ENCODE measurements around the gene CCDC78.

Gene CCDC78

GRCh38 chr16:766820-767640 lies 40.8 kb upstream of the CCDC78 start:
- Histone ChIP-seq H3K9me3 (ENCODE audit: control insufficient read depth, insufficient read depth, low read depth, low read length) (no peaks in the 10 kb centered on the region), H3K27ac (ENCODE audit: low read depth, low read length) (no peak overlapping the region), H3K36me3 (ENCODE audit: control insufficient read depth, insufficient read depth, low read length) (no peaks in the 10 kb centered on the region), H3K4me1 (ENCODE audit: control insufficient read depth, insufficient read depth, low read length) (no peaks in the 10 kb centered on the region; the same call in 1 of the 2 replicates), H3K9ac (ENCODE audit: low read length) (no peak overlapping the region), H3K4me3 (ENCODE audit: low read depth, low read length) (no peak overlapping the region), H3K27me3 (ENCODE audit: control insufficient read depth, insufficient read depth, low read length) (no peaks in the 10 kb centered on the region)

GRCh38 chr16:766008-766819 lies 40.0 kb upstream of the CCDC78 start:
- no peaks in the 10 kb centered on the region for H3K9me3 ChIP-seq (ENCODE audit: control insufficient read depth, insufficient read depth, low read depth, low read length)
- H3K27me3 ChIP-seq (ENCODE audit: control insufficient read depth, insufficient read depth, low read length): no peaks in the 10 kb centered on the region
- H3K4me3 ChIP-seq (ENCODE audit: low read depth, low read length): no peak overlapping the region
- no peaks in the 10 kb centered on the region for H3K36me3 ChIP-seq (ENCODE audit: control insufficient read depth, insufficient read depth, low read length)
- no peak overlapping the region for H3K9ac ChIP-seq (ENCODE audit: low read length)
- H3K4me1 ChIP-seq (ENCODE audit: control insufficient read depth, insufficient read depth, low read length): no peaks in the 10 kb centered on the region; the same call in 1 of the 2 replicates
- H3K27ac ChIP-seq (ENCODE audit: low read depth, low read length): no peak overlapping the region

GRCh38 chr16:765488-765865 lies 39.2 kb upstream of the CCDC78 start:
- no peaks in the 10 kb centered on the region for H3K9me3 ChIP-seq (ENCODE audit: control insufficient read depth, insufficient read depth, low read depth, low read length)
- peaks cover 2% of the 10 kb centered on the region; the same call in 1 of the 2 replicates for H3K4me1 ChIP-seq (ENCODE audit: control insufficient read depth, insufficient read depth, low read length)

GRCh38 chr16:764848-765487 lies 38.7 kb upstream of the CCDC78 start:
- no peaks in the 10 kb centered on the region for H3K36me3 ChIP-seq (ENCODE audit: control insufficient read depth, insufficient read depth, low read length)
- H3K27me3 ChIP-seq (ENCODE audit: control insufficient read depth, insufficient read depth, low read length): no peaks in the 10 kb centered on the region
- no peak overlapping the region for H3K9ac ChIP-seq (ENCODE audit: low read length)
- no peaks in the 10 kb centered on the region for H3K9me3 ChIP-seq (ENCODE audit: control insufficient read depth, insufficient read depth, low read depth, low read length)
- H3K27ac ChIP-seq (ENCODE audit: low read depth, low read length): no peak overlapping the region
- no peak overlapping the region for H3K4me3 ChIP-seq (ENCODE audit: low read depth, low read length)
- H3K4me1 ChIP-seq (ENCODE audit: control insufficient read depth, insufficient read depth, low read length): peaks cover 3% of the 10 kb centered on the region; the same call in 1 of the 2 replicates

More at GRCh38 chr16:765488-765865, 39.2 kb upstream of the CCDC78 start:
- no peak overlapping the region for H3K4me3 ChIP-seq (ENCODE audit: low read depth, low read length)
- no peak overlapping the region for H3K9ac ChIP-seq (ENCODE audit: low read length)
- no peaks in the 10 kb centered on the region for H3K36me3 ChIP-seq (ENCODE audit: control insufficient read depth, insufficient read depth, low read length)
- no peaks in the 10 kb centered on the region for H3K27me3 ChIP-seq (ENCODE audit: control insufficient read depth, insufficient read depth, low read length)
- H3K27ac ChIP-seq (ENCODE audit: low read depth, low read length): no peak overlapping the region

- H3K27ac ChIP-seq (ENCODE audit: low read depth, low read length): no peak overlapping the region
- H3K27me3 ChIP-seq (ENCODE audit: control insufficient read depth, insufficient read depth, low read length): no peaks in the 10 kb centered on the region
- H3K4me1 ChIP-seq (ENCODE audit: control insufficient read depth, insufficient read depth, low read length): peaks cover 3% of the 10 kb centered on the region; the same call in 1 of the 2 replicates
- H3K9ac ChIP-seq (ENCODE audit: low read length): no peak overlapping the region
- no peak overlapping the region for H3K4me3 ChIP-seq (ENCODE audit: low read depth, low read length)
- H3K36me3 ChIP-seq (ENCODE audit: control insufficient read depth, insufficient read depth, low read length): no peaks in the 10 kb centered on the region
- H3K9me3 ChIP-seq (ENCODE audit: control insufficient read depth, insufficient read depth, low read depth, low read length): no peaks in the 10 kb centered on the region
Measured at GRCh38 chr16:764184-764750, 38.0 kb upstream of the CCDC78 start.

- Histone ChIP-seq H3K27ac (ENCODE audit: low read depth, low read length) (no peak overlapping the region), H3K27me3 (ENCODE audit: control insufficient read depth, insufficient read depth, low read length) (no peaks in the 10 kb centered on the region), H3K9ac (ENCODE audit: low read length) (no peak overlapping the region), H3K4me3 (ENCODE audit: low read depth, low read length) (no peak overlapping the region), H3K4me1 (ENCODE audit: control insufficient read depth, insufficient read depth, low read length) (0 out of 2 replicates have a peak, but pooled peaks cover 3% of the 10 kb centered on the region), H3K9me3 (ENCODE audit: control insufficient read depth, insufficient read depth, low read depth, low read length) (no peaks in the 10 kb centered on the region), H3K36me3 (ENCODE audit: control insufficient read depth, insufficient read depth, low read length) (no peaks in the 10 kb centered on the region)
Measured at GRCh38 chr16:763369-764183, 37.3 kb upstream of the CCDC78 start.

- no peak overlapping the region for H3K4me3 ChIP-seq (ENCODE audit: low read depth, low read length)
Measured at GRCh38 chr16:762595-763268, 36.5 kb upstream of the CCDC78 start.

GRCh38 chr16:761625-762513 lies 35.6 kb upstream of the CCDC78 start:
- no peak overlapping the region for H3K9ac ChIP-seq (ENCODE audit: low read length)
- 0 out of 2 replicates have a peak, but pooled peaks cover 3% of the 10 kb centered on the region for H3K4me1 ChIP-seq (ENCODE audit: control insufficient read depth, insufficient read depth, low read length)
- H3K4me3 ChIP-seq (ENCODE audit: low read depth, low read length): no peak overlapping the region
- H3K27me3 ChIP-seq (ENCODE audit: control insufficient read depth, insufficient read depth, low read length): no peaks in the 10 kb centered on the region
- H3K36me3 ChIP-seq (ENCODE audit: control insufficient read depth, insufficient read depth, low read length): no peaks in the 10 kb centered on the region
- H3K9me3 ChIP-seq (ENCODE audit: control insufficient read depth, insufficient read depth, low read depth, low read length): no peaks in the 10 kb centered on the region
- H3K27ac ChIP-seq (ENCODE audit: low read depth, low read length): no peak overlapping the region

More at GRCh38 chr16:762595-763268, 36.5 kb upstream of the CCDC78 start:
- H3K9me3 ChIP-seq (ENCODE audit: control insufficient read depth, insufficient read depth, low read depth, low read length): no peaks in the 10 kb centered on the region
- no peaks in the 10 kb centered on the region for H3K27me3 ChIP-seq (ENCODE audit: control insufficient read depth, insufficient read depth, low read length)
- no peak overlapping the region for H3K27ac ChIP-seq (ENCODE audit: low read depth, low read length)
- no peaks in the 10 kb centered on the region for H3K36me3 ChIP-seq (ENCODE audit: control insufficient read depth, insufficient read depth, low read length)
- no peak overlapping the region for H3K9ac ChIP-seq (ENCODE audit: low read length)
- H3K4me1 ChIP-seq (ENCODE audit: control insufficient read depth, insufficient read depth, low read length): 0 out of 2 replicates have a peak, but pooled peaks cover 3% of the 10 kb centered on the region

Measured in HUES6 (cell line).